ENCODE measurements around the gene KCNJ12.

GRCh38 chr17:21464611-21465021, 88.5 kb downstream of the KCNJ12 start:
- TF ChIP-seq ZFP3 (tag by site-specific recombination; IDR thresholded peaks at IDR 0.05; ENCODE audit: low read depth), result no peak
- no peak for TF ChIP-seq ZNF785 (tag by site-specific recombination; IDR thresholded peaks at IDR 0.05)
- no peak for TF ChIP-seq ZNF138 (tag by site-specific recombination; IDR thresholded peaks at IDR 0.05; ENCODE audit: borderline replicate concordance)
- TF ChIP-seq REST (tag by site-specific recombination; IDR thresholded peaks at IDR 0.05), result no peak
- TF ChIP-seq, protein P1, sequence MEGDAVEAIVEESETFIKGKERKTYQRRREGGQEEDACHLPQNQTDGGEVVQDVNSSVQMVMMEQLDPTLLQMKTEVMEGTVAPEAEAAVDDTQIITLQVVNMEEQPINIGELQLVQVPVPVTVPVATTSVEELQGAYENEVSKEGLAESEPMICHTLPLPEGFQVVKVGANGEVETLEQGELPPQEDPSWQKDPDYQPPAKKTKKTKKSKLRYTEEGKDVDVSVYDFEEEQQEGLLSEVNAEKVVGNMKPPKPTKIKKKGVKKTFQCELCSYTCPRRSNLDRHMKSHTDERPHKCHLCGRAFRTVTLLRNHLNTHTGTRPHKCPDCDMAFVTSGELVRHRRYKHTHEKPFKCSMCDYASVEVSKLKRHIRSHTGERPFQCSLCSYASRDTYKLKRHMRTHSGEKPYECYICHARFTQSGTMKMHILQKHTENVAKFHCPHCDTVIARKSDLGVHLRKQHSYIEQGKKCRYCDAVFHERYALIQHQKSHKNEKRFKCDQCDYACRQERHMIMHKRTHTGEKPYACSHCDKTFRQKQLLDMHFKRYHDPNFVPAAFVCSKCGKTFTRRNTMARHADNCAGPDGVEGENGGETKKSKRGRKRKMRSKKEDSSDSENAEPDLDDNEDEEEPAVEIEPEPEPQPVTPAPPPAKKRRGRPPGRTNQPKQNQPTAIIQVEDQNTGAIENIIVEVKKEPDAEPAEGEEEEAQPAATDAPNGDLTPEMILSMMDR (tag by site-specific recombination; IDR thresholded peaks at IDR 0.05), result no peak
- no peak for TF ChIP-seq SP2 (tag by site-specific recombination; IDR thresholded peaks at IDR 0.05)
- no peak for TF ChIP-seq ZNF354C (tag by site-specific recombination; IDR thresholded peaks at IDR 0.05; ENCODE audit: borderline replicate concordance, low read depth)
